GM19455 (cell line): ENCODE results near the gene C1QL1.
A peak's percentile ranks its signal among the peaks of the same experiment; 100 is the strongest.
"Not testable (repeated sequence)": the region's sequence is repeated elsewhere in the genome, so short reads cannot be mapped to it uniquely, and the experiment has no call there.

Experiments
- ATAC-seq: cut with Tn5 transposase; IDR thresholded peaks from one replicate; pipeline ENCODE4 v1.9.1; 2021; ENCODE audit not compliant: unreplicated experiment

C1QL1 gene

DNA sequence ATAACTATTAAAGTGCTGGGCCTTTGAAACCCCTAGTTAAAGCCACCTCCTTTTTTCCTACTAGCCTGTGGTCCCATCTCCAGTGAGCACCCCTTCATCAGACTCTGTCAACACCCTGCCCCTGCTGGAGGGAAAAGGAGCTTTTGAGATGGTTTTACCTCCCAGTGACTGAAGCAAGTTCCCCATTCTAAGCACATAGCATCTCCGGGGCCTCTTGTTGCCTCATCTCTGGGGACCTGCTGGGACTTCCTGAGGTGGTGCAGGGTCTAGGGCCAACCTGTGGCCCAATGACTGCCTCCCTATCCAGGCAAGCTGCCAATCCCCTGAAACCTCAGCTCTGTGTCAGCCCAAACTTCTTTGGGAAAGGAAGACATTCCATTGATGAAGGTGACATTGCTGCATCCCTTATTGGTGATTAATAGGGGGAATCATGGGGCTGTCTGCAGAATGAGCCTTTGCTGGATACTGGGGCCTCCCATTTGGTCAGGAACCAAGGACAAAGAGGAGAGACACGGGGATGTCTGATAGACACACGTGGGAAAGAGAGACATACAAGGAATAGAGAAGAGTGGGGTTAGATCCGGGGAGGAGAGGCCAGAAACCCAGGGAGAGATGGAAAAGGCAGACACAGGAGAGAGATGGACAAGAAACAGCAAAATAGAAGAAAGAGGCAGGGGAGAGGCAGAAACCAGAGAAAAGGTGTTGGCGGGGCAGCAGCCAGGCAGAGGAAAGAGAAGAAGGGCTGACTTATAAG, 2.4 kb downstream of the C1QL1 start:
- no peak for ATAC-seq

DNA sequence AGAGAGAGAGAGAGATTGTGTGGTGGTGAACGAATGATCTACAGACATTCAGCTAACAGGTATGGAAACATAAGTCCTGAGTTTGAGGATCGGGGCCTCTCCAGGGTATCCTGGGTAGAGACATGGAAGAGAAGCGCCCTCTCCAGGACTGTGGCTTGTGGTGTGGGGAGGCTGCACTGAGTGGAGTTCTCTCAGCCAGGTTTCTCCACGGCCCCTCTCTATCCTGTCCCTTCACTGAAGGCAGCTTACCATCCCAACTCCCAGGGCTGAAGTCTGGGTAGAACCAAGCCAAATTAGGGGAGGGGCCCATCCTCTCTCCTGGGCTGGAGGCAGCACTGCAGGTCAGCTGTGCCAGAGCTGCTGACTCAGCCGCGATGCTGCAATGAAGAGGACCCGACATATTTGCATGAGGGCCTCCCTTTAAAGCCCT, 6.2 kb downstream of the C1QL1 start:
- no peak for ATAC-seq

DNA sequence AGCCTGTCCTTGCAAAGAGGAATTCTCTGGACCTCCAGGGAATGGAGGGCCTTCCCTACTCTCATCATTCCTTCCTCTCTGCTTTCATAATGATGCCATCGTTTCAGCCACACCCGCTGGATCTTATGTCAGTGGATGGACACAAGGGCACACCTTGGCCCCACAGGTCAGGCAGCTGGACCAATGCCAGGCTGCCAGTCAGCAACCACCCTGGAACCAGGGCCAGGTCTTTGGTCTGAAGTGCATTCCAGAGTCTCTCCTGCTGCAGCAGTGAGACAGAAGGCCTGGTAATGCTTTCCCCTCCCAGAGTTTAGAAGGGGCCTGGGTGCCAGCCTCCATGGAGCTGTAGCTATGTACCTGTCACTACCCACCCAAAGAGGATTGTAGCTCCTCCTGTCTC, 7.4 kb downstream of the C1QL1 start:
- ATAC-seq: no peak

DNA sequence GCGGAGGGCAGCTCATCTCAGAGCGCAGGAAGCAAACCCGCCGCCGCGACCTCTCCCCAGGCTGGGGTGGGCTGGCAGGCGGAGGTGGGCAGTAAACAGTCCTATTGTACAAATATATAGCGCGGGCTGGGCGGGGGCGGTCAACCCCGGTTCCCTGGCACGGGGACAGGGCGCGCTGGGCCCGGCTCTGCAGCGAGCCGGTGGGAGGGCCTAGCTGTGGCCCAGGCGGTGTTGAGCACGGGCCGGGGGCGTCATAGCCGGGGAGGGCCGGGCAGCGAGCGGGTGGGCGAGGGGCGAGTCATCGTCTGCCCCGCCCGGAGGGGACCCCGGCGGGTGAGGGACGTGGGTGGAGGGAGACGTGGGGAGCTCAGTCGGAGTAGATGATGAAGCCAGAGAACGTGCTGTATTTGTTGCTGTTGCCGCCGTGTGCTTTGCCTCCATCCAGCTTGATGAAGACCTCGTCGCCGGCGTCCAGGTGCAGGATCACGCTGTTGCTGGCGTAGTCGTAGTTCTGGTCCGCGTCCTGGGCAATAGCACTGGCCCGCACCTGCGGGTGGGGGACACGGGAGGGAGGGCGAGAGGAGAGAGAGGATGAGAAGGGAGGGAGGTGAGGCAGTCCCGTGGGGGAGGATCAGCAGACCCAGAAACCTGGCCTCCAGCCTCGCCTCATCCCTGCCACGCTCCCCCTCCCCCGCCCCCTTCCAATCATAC, 8.1 kb downstream of the C1QL1 start:
- no peak for ATAC-seq

DNA sequence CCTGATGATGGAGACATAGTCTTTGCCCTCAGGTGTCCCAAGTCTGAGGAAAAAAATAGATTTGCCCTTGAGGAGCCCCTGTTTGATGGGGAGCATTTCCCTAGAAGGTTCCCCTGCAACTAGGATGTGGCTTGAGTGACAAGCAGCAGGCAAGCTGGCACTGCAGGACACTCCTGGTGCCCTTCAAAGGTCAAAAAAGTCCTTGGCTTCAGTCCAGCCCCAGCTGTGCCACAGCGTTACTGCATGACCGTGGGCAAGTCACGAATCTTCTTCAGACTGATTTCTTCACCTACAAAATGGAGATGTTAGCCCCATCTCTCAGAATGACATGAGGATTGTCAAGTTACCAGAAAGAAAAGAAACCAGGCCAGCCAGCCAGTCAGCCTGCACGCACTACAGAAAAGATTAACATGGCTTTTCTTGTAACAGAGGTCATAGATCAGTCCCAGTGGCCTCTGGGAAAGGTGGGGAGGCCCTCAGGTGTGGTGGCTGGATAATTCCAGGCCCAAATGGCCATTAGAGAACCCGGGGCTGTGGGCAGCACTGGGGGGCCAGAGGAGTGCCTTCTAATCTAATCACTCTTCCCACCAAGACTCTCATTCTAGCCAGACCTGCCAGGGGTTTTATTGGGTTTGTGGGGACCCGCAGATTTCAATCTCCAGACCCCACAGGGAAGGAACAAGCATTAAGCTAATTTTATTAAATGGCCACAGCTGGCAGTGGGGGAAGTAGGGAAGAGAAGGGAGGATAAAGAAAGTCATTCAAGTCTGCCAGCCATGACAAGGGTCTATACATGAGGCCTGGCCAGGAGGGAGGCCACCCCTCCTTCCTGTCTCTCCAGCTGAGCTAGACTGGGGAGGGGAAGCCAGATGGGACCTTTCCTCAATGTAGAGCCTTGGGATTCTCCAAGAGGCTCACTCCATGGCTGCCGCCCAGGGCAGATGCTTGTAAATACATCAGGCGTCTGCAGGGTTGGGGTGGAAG, 10.8 kb downstream of the C1QL1 start:
- ATAC-seq: no peak

DNA sequence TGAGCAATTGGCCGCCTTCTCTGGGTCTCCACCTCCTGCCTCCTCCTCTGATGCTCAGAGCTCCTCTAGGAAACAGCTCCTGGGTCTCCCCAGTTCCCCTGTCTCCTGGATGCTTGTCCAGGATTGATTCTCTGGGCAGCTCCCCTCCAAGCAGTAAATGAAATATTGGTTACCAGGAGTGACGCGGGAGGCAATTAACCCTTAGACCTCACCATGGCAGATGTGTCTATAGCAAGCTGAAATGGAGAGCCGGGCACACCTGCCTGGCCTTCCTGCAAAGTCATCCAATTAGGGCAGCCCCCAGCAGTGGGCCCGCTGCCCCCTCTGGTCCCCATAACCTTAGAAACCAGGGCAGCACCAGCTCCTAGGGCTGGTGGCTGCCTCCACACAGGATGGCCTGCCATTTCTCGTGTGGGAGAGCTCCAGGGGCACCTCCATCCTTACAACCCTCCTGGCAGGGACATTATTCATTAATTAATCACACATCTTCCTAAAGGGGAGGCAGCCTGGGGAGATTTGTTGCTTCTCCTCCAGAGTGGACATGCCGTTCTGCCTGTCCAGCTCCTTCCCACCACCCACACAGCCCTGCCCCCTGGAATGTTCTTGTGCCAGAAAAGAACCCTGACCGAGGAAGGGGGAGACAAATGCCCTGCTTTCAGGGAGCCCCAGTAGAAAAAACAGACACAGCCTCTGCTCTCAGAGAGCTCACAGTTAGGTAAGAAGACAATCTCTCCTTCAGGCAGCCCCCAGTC, 12.3 kb downstream of the C1QL1 start:
- no peak for ATAC-seq

DNA sequence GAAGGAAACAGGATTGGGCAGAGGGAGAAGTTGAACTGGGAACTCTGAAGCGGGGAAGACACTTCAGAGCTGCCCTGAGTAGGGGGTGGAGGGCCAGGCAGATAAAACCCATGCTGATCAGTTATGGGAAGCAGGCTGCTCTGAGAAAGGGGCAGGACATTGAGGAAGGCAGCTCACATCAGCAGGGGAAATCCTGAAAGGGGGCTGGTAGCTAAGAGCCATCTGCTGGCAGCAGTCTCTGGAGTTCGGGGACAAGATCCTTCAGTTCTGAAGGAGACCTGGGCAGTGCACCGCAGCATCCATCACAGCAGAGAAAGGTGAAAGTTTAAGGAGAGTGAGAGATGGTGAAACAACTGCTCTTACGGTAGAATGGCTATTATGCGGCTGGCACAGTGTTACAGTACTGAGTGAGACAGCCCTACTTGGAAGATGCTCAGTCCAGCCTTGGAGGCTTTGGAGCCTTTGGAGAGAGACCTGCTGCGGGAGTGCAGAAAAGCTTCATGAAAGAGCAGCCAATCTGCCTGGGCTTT, 15.1 kb downstream of the C1QL1 start:
- no peak for ATAC-seq

DNA sequence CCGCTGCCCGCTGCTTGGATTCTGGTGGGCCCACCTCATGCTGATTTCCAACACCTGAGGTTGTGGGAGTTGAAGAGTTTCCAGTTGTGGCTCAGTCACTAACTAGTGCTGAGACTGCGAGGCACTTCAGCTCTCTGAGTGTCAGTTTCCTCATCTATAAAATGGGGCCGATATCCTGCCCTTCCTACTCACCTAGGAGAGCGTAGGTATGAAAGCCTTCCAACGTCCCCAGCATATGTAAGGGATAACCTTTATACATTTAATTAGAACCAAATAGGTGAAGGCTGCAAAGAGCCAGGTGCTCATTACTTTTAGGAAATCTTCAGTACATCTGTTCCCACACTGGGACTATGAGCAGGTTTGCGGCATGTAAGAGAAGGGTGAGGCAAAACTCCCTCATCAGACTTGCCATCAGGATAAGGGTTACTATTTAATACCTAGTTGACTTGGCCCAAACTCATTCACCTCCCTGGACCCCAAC, 19.7 kb downstream of the C1QL1 start:
- no peak for ATAC-seq

DNA sequence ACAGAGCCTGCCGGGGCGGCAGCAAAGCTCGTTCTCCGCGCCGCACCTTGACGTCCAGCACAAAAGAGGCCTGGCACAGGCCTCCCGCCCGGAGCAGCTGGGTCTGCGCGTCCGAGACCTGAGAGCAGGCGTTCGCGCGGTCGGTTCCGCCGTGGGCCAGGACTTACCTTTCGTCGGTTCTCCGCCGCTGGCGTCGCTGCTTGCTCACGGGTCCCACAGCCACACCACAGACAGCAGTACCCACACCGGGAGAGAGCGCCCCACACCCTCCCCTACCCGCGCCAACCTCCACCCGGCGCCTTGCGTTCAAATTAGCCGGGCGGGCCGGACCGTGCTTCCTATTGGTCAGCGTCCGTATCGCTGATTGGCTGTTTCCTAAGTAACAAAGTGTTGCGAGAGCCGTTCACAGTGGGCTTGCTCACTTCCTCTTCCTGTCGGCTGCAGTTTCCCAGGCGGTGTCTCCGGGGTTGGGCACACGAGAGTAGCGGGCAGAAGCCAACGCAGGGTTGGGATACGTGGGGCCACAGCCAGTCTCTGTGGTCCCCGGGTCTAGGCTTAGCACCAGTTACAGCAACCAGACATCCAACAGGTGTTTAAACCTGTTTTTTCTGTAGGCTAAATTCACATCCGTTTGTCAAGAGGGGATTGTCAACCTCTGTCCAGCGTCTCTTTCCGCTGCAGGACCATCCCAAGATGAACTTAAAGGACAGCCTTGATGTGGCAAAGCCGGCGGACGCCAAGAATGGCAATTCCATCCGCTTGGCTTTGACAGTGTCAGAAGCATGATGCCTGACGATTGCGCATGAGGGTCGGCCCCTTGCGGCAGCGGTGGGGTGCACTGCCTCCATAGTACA, 20.4 kb downstream of the C1QL1 start, which contains the start of gene KIF18B:
KIF18B (minus strand) TSS at position 313 of the 854 bp plus-strand sequence. CDS start 11,429 bp downstream, outside the sequence.
- peak; percentile 92 for ATAC-seq

DNA sequence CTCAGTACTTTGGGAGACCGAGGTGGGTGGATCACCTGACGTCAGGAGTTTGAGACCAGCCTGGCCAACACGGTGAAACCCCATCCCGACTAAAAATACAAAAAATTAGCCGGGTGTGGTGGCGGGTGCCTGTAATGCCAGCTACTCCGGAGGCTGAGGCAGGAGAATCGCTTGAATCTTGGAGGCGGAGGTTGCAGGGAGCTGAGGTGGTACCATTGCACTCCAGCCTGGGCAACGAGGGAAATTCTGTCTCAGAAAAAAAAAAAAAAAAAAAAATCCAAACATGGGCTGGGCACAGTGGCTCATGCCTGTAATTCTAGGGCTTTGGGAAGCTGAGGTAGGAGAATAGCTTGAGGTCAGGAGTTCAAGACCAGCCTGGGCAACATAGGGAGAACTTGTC, 22.5 kb downstream of the C1QL1 start:
- ATAC-seq: not testable (repeated sequence)

DNA sequence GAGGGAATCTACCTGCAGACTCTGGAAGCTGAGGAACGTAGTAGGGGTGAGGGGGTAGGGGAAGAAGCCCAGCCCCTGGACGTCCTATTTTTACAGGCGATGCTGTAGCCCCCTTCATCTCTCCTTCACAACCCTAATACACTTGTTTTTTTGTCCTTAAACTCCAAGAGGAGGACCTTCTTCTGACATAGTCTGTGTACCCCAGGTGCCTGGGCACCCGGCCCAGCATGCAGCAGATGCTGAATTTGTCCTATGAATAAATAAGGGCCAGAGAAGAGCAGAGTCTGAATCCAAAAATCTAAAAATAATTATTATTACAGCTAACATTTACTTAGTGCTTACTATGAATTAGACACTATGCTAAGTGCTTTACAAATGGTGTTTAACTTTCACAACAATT, 25.6 kb downstream of the C1QL1 start:
- ATAC-seq: no peak

DNA sequence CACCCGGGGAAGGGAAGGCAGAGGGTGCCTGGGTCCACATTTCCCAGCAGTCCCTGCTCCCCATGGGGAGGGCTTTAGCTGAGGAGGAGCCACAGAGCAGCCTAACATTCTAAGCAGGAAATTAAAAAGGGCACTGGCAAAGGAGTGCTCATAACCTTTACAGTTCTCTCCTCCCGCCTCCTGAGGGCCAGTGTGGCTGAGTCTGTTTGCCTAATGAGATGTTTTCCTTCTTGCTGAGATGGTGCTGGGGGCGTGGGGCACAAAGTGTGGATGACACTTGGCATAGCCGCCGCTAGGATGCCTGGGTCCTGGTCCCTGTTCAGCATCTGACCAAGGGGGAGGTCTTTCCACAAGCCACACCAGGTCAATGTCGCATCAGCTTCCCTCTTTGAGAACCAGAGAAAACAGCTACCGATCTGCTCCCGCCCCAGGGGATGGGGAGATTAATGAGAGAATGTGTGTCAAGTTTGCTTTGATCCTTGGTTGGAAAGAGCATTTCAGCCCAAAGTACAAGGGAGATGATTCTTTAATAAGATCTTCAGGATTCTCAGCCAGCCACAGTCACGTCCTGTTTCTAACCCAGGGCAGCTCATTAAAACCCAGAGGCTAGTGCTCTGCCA, 26.3 kb downstream of the C1QL1 start:
- ATAC-seq: no peak

DNA sequence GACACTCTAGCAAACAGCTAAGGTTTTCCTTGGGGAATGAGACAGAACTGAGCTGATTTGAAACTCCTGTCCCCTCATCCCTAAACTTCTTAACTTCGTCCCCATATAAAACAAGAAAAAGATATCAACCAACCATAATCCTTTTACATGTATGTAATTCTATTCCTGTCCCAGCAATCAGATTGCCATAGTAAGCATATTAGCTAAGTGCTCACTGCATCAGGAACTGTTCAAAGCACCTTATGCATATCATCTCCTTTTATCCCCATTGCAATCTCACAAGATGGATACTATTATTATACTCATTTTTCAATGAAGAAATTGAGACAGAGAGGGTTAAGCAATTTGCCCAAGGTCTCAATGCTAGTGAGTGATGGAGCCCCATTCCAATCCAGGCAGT, 27.3 kb downstream of the C1QL1 start:
- ATAC-seq: no peak

DNA sequence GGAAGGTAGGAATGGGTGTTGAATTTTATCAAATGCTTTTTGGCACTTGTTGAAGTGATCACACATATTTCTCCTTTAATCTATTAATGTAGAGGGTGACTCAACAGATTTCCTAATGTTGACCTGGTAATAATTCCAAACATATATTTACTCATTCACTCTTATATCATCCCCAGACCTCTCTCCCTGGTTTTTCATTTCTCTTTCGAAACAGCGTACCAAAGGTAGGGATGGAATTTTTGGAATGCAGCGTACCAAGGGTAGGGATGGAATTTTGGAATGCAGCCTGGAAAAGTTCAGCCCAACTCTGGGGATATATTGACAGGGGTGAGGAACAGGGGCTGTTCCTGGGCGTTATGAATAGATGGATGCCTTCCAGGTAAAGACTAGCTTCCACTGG, 27.8 kb downstream of the C1QL1 start:
- ATAC-seq: no peak

DNA sequence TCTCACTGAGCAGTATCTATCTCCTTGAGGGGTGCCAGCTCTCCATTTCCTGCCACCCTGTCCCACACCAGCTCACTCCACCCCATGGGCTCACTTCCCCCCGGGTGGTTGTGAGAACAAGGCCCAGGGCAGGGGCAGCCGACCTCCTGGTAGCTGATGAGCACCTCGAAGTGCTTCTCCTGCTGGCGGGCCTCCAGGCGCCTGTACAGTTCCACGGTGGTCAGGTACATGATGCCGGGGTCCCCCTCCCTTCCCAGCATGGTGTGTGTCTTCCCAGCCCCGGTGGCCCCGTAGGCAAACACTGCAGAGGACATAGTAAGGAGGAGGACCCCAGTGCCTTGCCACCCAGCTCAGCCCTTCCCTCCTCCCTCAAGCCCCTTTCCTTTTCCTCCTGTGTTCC, 33.0 kb downstream of the C1QL1 start:
- no peak for ATAC-seq

DNA sequence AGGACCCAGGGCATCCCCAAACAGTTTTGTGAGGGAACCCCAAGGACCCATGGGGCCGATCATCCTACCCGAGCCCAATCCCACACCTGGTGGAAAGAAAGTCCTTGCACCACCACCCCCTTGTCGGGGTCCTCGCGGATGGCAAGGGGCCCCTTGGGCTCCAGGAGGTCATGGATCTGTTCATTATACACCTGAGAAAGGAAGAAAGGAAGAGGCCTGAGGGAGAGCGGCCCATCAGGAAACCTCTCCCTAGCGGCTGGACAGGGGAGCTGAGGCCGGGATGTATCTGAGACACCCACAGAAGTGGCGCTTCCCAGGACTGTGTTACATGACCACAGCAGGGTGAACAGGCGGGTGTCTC, 33.4 kb downstream of the C1QL1 start:
- ATAC-seq: no peak

DNA sequence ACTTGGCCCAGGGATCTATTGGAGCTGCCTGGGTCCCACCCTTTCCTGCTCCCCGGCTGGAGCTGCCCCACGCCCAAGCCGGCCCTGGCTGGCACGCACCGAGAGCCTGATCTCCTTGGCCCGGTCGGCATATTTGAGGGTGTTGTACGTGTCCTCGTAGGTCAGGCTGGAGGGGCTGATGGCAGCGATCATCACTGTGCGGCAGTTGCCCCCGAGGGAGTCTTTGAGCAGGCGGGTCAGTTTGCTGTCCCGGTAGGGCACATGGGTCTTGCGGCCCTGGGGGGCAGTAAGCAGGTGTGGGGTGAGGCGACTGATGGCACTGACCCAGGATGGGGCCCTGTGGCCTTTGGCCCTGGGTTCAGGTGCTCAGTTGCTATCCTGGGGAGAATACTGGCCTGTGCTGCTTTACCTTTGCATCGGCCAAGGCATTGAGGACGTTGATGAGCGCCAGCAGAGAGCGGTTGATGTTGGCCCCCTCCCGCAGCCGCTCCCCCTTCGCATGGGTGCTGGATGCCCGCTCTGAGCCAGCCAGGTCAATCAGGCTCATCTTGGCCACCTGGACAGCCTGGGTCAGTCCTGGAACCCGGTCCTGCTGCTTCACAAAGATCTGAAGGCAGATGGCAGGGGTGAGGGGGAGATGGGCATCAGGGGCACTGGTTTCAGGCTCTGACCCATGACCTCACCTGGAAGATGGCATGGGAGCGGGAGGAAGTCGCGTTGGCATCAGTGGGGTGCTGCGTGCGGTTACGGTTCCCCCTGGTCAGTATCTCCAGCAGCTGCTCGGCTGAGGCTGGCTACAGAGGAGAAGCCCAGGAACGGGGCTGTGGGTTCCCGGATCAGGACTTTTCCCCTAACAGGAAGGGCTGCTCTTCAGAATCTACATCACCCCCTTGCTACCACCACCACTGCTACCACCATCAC, 34.0 kb downstream of the C1QL1 start:
- ATAC-seq: no peak

DNA sequence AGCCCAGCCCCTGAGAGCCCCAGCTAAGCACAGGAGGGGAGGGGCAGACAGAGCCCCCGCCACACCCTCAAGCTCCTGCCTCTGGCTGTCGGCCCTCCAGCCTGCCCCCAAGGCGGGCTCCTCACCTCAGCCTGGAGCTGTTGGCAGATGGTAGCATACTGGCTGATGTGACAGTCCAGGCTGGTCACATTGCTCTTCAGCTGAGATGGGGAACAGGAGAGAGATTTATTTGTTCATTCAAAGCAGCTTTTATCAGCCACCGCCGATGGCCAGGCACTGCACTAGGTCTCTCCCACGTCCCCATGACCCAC, 35.4 kb downstream of the C1QL1 start:
- no peak for ATAC-seq
